GM12878 (cell line): Measurements from ENCODE around the gene GRHL1. TPM values are rescaled to one million over a fixed set of nuclear protein-coding genes. Genes with fewer than 3 reads are reported as not detected.

Experiments used
- ATAC-seq: fragments of 200-7000 bp; cut with Tn5 transposase; 3 replicates; pipeline ENCODE4 v1.9.1; 2020; ENCODE audit warnings: mild to moderate bottlenecking, moderate library complexity
- BruUV-seq: library from RNA; stranded (reverse); fragments of 400-500 nt; replicated peaks from 2 replicates; lab custom pipeline; 2021; lab: Mats Ljungman, UMichigan
- CTCF ChIA-PET: fragments of 300-600 bp; sonication (Branson Sonifier 250); formaldehyde crosslinking; extraction: SDS; loops from one replicate; lab custom pipeline; 2021; ENCODE audit warnings: inconsistent platforms; lab: Yijun Ruan, JAX
- POLR2A ChIA-PET: fragments of 350-600 bp; formaldehyde crosslinking; extraction: SDS; loops from one replicate; lab custom pipeline; 2021; ENCODE audit warnings: inconsistent platforms; lab: Charles Lee
- RAD21 ChIA-PET: fragments of 300-600 bp; sonication (Branson Sonifier 250); formaldehyde crosslinking; loops from one replicate; lab custom pipeline; 2023; ENCODE audit warnings: antibody characterized with exemption; ENCODE audit not compliant: unreplicated experiment; lab: Charles Lee
- SMC1A ChIA-PET: fragments of 300-600 bp; sonication (Branson Sonifier 250); formaldehyde crosslinking; loops from one replicate; lab custom pipeline; 2023; ENCODE audit not compliant: unreplicated experiment, uncharacterized antibody; lab: Charles Lee
- DNase-seq: peaks from one replicate; pipeline ENCODE4 v3.0.0-alpha.2; 2011; ENCODE audit warnings: low read depth, low spot score
- FAIRE-seq: peaks from 3 replicates; lab custom pipeline; 2011; peaks lifted over from hg19 to GRCh38; lab: Jason Lieb, UNC
- H2AFZ ChIP-seq: 2 replicates; pipeline ENCODE4 v1.6.0; 2011; ENCODE audit warnings: low read depth, low read length, control low read depth; ENCODE audit not compliant: control insufficient read depth
- H3K27ac ChIP-seq: 2 replicates; pipeline ENCODE4 v1.5.1; 2011; ENCODE audit warnings: control low read depth; ENCODE audit not compliant: control insufficient read depth, insufficient read depth
- H3K27me3 ChIP-seq, 2 experiments: replicated peaks in 1 of 2; 2 replicates each; pipeline versions ENCODE4 v1.6.0 to v1.6.1; 2011; ENCODE audit warnings: low read length in 1 of 2; ENCODE audit not compliant: control insufficient read depth in 2 of 2, insufficient read depth in 2 of 2
- H3K36me3 ChIP-seq, 2 experiments: 2 replicates each; pipeline ENCODE4 v1.5.1; 2011; ENCODE audit warnings: low read length in 1 of 2; ENCODE audit not compliant: control insufficient read depth in 2 of 2, insufficient read depth in 2 of 2
- H3K4me1 ChIP-seq: 2 replicates; pipeline ENCODE4 v1.6.1; 2011; ENCODE audit warnings: mild to moderate bottlenecking, low read length, moderate library complexity, mixed read lengths; ENCODE audit not compliant: control insufficient read depth, insufficient read depth
- H3K4me2 ChIP-seq: 2 replicates; pipeline ENCODE4 v1.6.0; 2011; ENCODE audit warnings: control low read depth; ENCODE audit not compliant: control insufficient read depth, insufficient read depth
- H3K4me3 ChIP-seq: fragments of 200-600 bp; sonication (generic); 2 replicates; pipeline ENCODE4 v1.5.1; 2016
- H3K79me2 ChIP-seq: 2 replicates; pipeline ENCODE4 v1.6.0; 2011; ENCODE audit warnings: low read length; ENCODE audit not compliant: control insufficient read depth, insufficient read depth
- H3K9ac ChIP-seq: 2 replicates; pipeline ENCODE4 v1.8.0; 2011; ENCODE audit warnings: low read length, control low read depth, mixed read lengths; ENCODE audit not compliant: control insufficient read depth, insufficient read depth
- H3K9me3 ChIP-seq: replicated peaks from 3 replicates; pipeline ENCODE4 v1.5.1; 2011; ENCODE audit warnings: mild to moderate bottlenecking, low read length; ENCODE audit not compliant: control insufficient read depth, insufficient read depth
- H4K20me1 ChIP-seq: 2 replicates; pipeline ENCODE4 v1.6.0; 2011; ENCODE audit not compliant: control insufficient read depth, insufficient read depth
- E2F4 ChIP-seq: IDR thresholded peaks from 2 replicates; pipeline ENCODE4 v1.6.1; 2012; ENCODE audit warnings: low read depth, low read length, improper control_type of control experiment
- JUNB ChIP-seq: IDR thresholded peaks from 2 replicates; pipeline ENCODE4 v1.6.1; 2016; ENCODE audit warnings: antibody characterized with exemption, mild to moderate bottlenecking
- MXI1 ChIP-seq: fragments of 150-350 bp; IDR thresholded peaks from 2 replicates; pipeline ENCODE4 v1.6.1; 2011; ENCODE audit warnings: low read depth, mild to moderate bottlenecking, inconsistent platforms, low read length, improper control_type of control experiment
- POLR2AphosphoS5 ChIP-seq: IDR thresholded peaks from 2 replicates; pipeline ENCODE4 v1.6.1; 2011; ENCODE audit warnings: mild to moderate bottlenecking, low read length, inconsistent platforms
- SREBF1 ChIP-seq: IDR thresholded peaks from 2 replicates; pipeline ENCODE4 v1.6.1; 2012; ENCODE audit warnings: mild to moderate bottlenecking, low read length
- USF1 ChIP-seq: IDR thresholded peaks from 2 replicates; pipeline ENCODE4 v1.6.1; 2011; ENCODE audit warnings: borderline replicate concordance, low read depth, mild to moderate bottlenecking, moderate library complexity, mixed read lengths, low read length; ENCODE audit not compliant: insufficient read depth; ENCODE audit errors: extremely low read length
- ZBTB11 ChIP-seq: fragments of 450-650 bp; formaldehyde crosslinking; IDR thresholded peaks from 2 replicates; pipeline ENCODE4 v1.5.0; 2022; ENCODE audit warnings: mild to moderate bottlenecking, missing genetic modification characterization
- ZZZ3 ChIP-seq: IDR thresholded peaks from 2 replicates; pipeline ENCODE4 v1.6.1; 2011; ENCODE audit warnings: low read depth; ENCODE audit not compliant: control insufficient read depth, insufficient read length
- WGBS: methylation state at CpG from one replicate; pipeline ENCODE4 v1.1.6; 2016; ENCODE audit warnings: low lambda C conversion rate; ENCODE audit not compliant: insufficient replicate concordance, insufficient coverage; ENCODE audit errors: missing lambda C conversion rate; 5-methylcytosine and 5-hydroxymethylcytosine counted together
- in situ Hi-C: fragments of 300-500 bp; cut with MboI; formaldehyde crosslinking; loops from 9 replicates; pipeline ENCODE4 v1.14.3; 2018; ENCODE audit warnings: mixed read lengths
- intact Hi-C: fragments of 100-400 bp; cut with micrococcal nuclease; formaldehyde crosslinking; loops from one replicate; pipeline ENCODE4 v1.14.2; 2022; ENCODE audit not compliant: unreplicated experiment
- polyA plus RNA-seq, 11 experiments: library from polyadenylated mRNA; depleted of rRNA in 4 of 11; unstranded in 6 of 11; stranded (reverse) in 5 of 11; fragments of >200 nt; fragmentation: Nextera tagmentation in 4 of 11; fragmentation: Illumina TruSeq in 1 of 11; extraction: Ambion mirVana in 4 of 11; extraction: Trizol in 1 of 11; gene quantifications; 1 replicate in 1 of 11; 2 replicates in 10 of 11; pipeline versions ENCODE4 v1.2.1 to v1.2.3, GENCODE V29; 2011 to 2016; ENCODE audit warnings: inconsistent platforms in 2 of 11, missing spikeins in 2 of 11, low read depth in 1 of 11
- total RNA-seq, 4 experiments: library from RNA; depleted of rRNA in 3 of 4; stranded (reverse); fragments of >200 nt in 3 of 4; fragmentation: Illumina TruSeq in 1 of 4; extraction: Trizol in 1 of 4; gene quantifications; 2 replicates each; pipeline versions ENCODE4 v1.2.1 to v1.2.3, GENCODE V29; 2013 to 2021

GRHL1 gene
- total and polyA plus RNA-seq, 10 of the 15 experiments (the other 5 are each of a cell fraction or from before 2014, with no cell fraction given), result 0.09 to 0.81 (median 0.28) TPM; not detected in 1

- POLR2A ChIA-PET, result no interaction called here
These were observed 94.3 kb downstream of the GRHL1 start for GRCh38 chr2:10045561-10046355.

GRCh38 chr2:10046931-10047330, 95.4 kb downstream of the GRHL1 start:
- Histone ChIP-seq H3K79me2 (no peaks in the 10 kb centered on the region), H3K9me3 (peaks cover 2% of the 10 kb centered on the region; the same call in 1 of the 3 replicates), H3K27ac (no peak overlapping the region), H3K4me2 (no peak overlapping the region), H3K4me3 (no peak overlapping the region), H4K20me1 (no peaks in the 10 kb centered on the region), H2AFZ (no peak overlapping the region), H3K4me1 (no peaks in the 10 kb centered on the region), H3K9ac (no peak overlapping the region), H3K27me3 (peaks cover 0 to 4% of the 10 kb centered on the region in 2 experiments; a peak in 1 of 4 replicates), H3K36me3 (no peaks in the 10 kb centered on the region)
- DNase-seq (no peak), FAIRE-seq (no peak), ATAC-seq (no peak)
- BruUV-seq, result no TSS peak
- ChIA-PET SMC1A (interaction anchor here (0.8 to 5.2 kb wide), 11 partner anchors 10 to 277 kb away, joined by 3 to 46 read pairs (median 3); no protein-coding TSS in a partner anchor), RAD21 (interaction anchor here (0.7 to 4.6 kb wide), 7 partner anchors 11 to 389 kb away, joined by 3 to 70 read pairs (median 4); no protein-coding TSS in a partner anchor), POLR2A (interaction anchor here (1.2 kb wide), 1 partner anchor 62 kb away, joined by 4 read pairs; no protein-coding TSS in a partner anchor), CTCF (interaction anchor here (0.5 to 10.0 kb wide), 12 partner anchors 11 to 316 kb away, joined by 3 to 164 read pairs (median 6); no protein-coding TSS in a partner anchor)
- in situ Hi-C loops (loop anchor here (5.0 kb wide), 1 partner anchor 235 kb away; no protein-coding TSS in a partner anchor), intact Hi-C loops (no loop called here)
- TF ChIP-seq ZBTB11 (no peak), JUNB (no peak), E2F4 (no peak), ZZZ3 (no peak), USF1 (no peak)
- WGBS, result 70% methylated on average over 7 of the region's 7 CpGs

More at GRCh38 chr2:10045561-10046355, 94.3 kb downstream of the GRHL1 start:
- CTCF ChIA-PET, result interaction anchor here (0.7 to 10.0 kb wide), 7 partner anchors 9 to 278 kb away, joined by 3 to 164 read pairs (median 33); no protein-coding TSS in a partner anchor
- no peaks in the 10 kb centered on the region for H4K20me1 ChIP-seq
- H3K27ac ChIP-seq, result no peak overlapping the region
- H3K9me3 ChIP-seq, result peaks cover 2% of the 10 kb centered on the region; the same call in 1 of the 3 replicates
- SMC1A ChIA-PET, result interaction anchor here (0.8 to 5.2 kb wide), 8 partner anchors 11 to 268 kb away, joined by 3 to 46 read pairs (median 4); no protein-coding TSS in a partner anchor
- no peak overlapping the region for H3K9ac ChIP-seq
- no peaks in the 10 kb centered on the region for H3K79me2 ChIP-seq
- no peak overlapping the region for H3K4me2 ChIP-seq
- ATAC-seq (no peak), FAIRE-seq (no peak), DNase-seq (no peak)
- intact Hi-C loops (no loop called here), in situ Hi-C loops (loop anchor here (5.0 kb wide), 1 partner anchor 233 kb away; no protein-coding TSS in a partner anchor)
- RAD21 ChIA-PET, result interaction anchor here (1.7 to 4.6 kb wide), 4 partner anchors 61 to 390 kb away, joined by 4 to 70 read pairs (median 34); no protein-coding TSS in a partner anchor
- 86% methylated on average over 20 of the region's 20 CpGs for WGBS
- no TSS peak for BruUV-seq
- peaks cover 0 to 4% of the 10 kb centered on the region in 2 experiments; a peak in 1 of 4 replicates for H3K27me3 ChIP-seq
- no peaks in the 10 kb centered on the region for H3K4me1 ChIP-seq
- no peak overlapping the region for H2AFZ ChIP-seq
- TF ChIP-seq POLR2AphosphoS5 (no peak), MXI1 (no peak), SREBF1 (no peak)
- TF ChIP-seq, all 136 proteins: peak for 0
- no peak overlapping the region for H3K4me3 ChIP-seq
- H3K36me3 ChIP-seq, result no peaks in the 10 kb centered on the region
